HG03575 (cell line): ENCODE results near the gene PQBP1.

Source experiments
- ATAC-seq: cut with Tn5 transposase; IDR thresholded peaks from one replicate; pipeline ENCODE4 v1.9.1; 2021; ENCODE audit not compliant: unreplicated experiment, insufficient number of reproducible peaks, low FRiP score; ENCODE audit errors: extremely low read depth

PQBP1 gene

GRCh38 chrX:48945517-48946348 is 48.0 kb downstream of the PQBP1 start:
- ATAC-seq = no peak

- ATAC-seq = no peak
These were observed 50.9 kb downstream of the PQBP1 start for GRCh38 chrX:48948589-48948988.
